MM.1S (cell line): ENCODE results near the gene IFNE.

Experiments used
- CTCF ChIP-seq: fragments of 300-600 bp; sonication (generic); IDR thresholded peaks from 2 replicates; pipeline ENCODE4 v1.5.1; 2016; ENCODE audit warnings: antibody characterized with exemption, low read length, mixed read lengths
- EZH2phosphoT487 ChIP-seq: fragments of 300-600 bp; sonication (generic); IDR thresholded peaks from 2 replicates; pipeline ENCODE4 v1.6.1; 2018; ENCODE audit warnings: antibody characterized with exemption, low read length

- no peak for TF ChIP-seq EZH2phosphoT487
- no peak for TF ChIP-seq CTCF
Measured at GRCh38 chr9:21440139-21440538, 42.0 kb downstream of the IFNE start, which contains the start of gene IFNA1.
